ENCODE measurements around the gene LGALS3BP. TPM values are rescaled to one million over a fixed set of nuclear protein-coding genes. Genes with fewer than 3 reads are reported as not detected.
"Not testable (repeated sequence)": the region's sequence is repeated elsewhere in the genome, so short reads cannot be mapped to it uniquely, and the experiment has no call there.

Gene LGALS3BP
- total RNA-seq, 1 donor from 2014 or later = 73.3 TPM

DNA sequence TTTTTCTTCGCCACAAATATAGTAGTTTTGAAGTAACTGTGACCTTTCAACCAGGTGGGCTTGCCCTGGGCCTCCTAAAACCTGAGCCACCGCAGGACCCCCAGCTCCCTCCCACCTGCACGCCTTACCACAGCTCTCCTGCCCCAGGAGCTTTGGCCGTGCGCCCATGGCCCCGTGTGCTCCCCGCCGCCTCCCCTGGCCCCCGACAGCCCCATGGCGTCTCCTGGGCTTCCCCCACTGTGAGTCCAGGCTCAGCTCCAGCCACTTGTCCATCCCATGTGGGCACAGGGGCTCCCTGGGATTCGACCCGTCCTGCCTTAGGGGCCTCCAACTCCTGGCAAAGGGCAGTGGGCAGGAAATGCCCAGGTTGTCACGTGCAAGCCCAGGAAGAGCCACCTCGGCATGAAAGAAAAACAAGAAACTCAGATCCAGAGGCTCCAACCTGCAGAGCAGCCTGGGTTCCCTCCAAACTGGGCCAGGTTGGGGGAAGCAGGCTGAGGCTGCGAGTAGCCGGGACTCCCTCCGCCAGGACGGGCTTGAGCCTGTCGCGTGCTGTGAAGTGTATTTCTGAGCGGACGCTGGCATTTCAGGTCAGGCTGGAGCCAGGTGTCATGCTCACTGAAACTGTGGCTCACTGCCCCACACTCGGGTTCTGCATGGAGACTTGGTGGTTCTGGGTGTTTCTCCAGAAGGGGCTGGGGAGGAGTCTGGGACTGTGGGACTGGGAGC lies 5.8 kb downstream of the LGALS3BP start:
- Mint-ChIP-seq H3K9me3 (no peaks in the 10 kb centered on the region), H3K4me3 (no peak overlapping the region), H3K27ac (no peak overlapping the region), H3K27me3 (no peaks in the 10 kb centered on the region), H3K36me3 (ENCODE audit: low read depth) (peaks cover 35% of the 10 kb centered on the region), H3K4me1 (peaks cover 15% of the 10 kb centered on the region)
- intact Hi-C loops (cut with micrococcal nuclease) = loop anchor here (5.0 kb wide), 1 partner anchor 477 kb away; no protein-coding TSS in a partner anchor
- DNase-seq = no peak

GRCh38 chr17:78973196-78973595 lies 6.5 kb downstream of the LGALS3BP start:
- Mint-ChIP-seq H3K27ac (no peak overlapping the region), H3K27me3 (no peaks in the 10 kb centered on the region), H3K36me3 (ENCODE audit: low read depth) (peaks cover 37% of the 10 kb centered on the region), H3K4me3 (no peak overlapping the region), H3K9me3 (no peaks in the 10 kb centered on the region), H3K4me1 (peaks cover 15% of the 10 kb centered on the region)
- intact Hi-C loops (cut with micrococcal nuclease) = loop anchor here (5.0 kb wide), 1 partner anchor 476 kb away; no protein-coding TSS in a partner anchor
- DNase-seq = no peak

DNA sequence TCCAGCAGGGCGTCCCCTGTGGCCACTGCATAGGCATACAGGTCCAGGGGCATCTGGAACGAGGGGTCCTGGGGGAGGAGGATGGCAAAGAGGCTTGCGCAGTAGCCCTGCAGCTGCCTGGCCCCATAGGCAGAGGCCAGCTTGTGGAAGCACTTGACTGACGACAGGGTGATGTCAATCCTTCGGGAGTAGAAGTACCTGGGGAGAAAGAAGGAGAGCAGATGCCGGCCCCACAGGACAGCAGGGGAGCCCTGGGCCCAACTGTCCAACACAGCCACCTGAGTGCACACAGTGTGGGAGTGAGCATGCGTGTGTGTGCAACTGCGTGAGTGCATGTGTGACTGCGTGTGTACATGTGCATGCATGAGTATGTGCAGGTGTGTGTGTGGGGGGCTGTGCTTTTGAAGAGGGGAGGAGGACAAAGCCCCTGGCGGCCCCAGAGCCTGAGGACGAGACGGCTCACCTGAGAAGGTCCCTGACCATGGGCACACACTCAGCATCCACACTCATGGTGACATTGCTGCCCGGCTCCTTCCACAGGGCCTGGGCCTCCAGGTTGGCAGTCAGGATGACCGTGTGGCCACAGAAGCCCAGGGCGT lies 7.1 kb downstream of the LGALS3BP start:
- peaks cover 14% of the 10 kb centered on the region for H3K4me1 Mint-ChIP-seq
- H3K36me3 Mint-ChIP-seq (ENCODE audit: low read depth) = peaks cover 36% of the 10 kb centered on the region
- no peaks in the 10 kb centered on the region for H3K9me3 Mint-ChIP-seq
- intact Hi-C loops (cut with micrococcal nuclease) = loop anchor here (5.0 kb wide), 1 partner anchor 475 kb away; no protein-coding TSS in a partner anchor
- DNase-seq = no peak
- no peaks in the 10 kb centered on the region for H3K27me3 Mint-ChIP-seq
- no peak overlapping the region for H3K4me3 Mint-ChIP-seq
- H3K27ac Mint-ChIP-seq = no peak overlapping the region

GRCh38 chr17:78971756-78972506 lies 7.8 kb downstream of the LGALS3BP start:
- H3K27me3 Mint-ChIP-seq = no peaks in the 10 kb centered on the region
- peaks cover 30% of the 10 kb centered on the region for H3K36me3 Mint-ChIP-seq (ENCODE audit: low read depth)
- H3K9me3 Mint-ChIP-seq = no peaks in the 10 kb centered on the region
- no peak for DNase-seq
- no peak overlapping the region for H3K4me3 Mint-ChIP-seq
- intact Hi-C loops (cut with micrococcal nuclease) = loop anchor here (1.0 to 5.0 kb wide), 2 partner anchors 107 to 475 kb away; no protein-coding TSS in a partner anchor
- no peak overlapping the region for H3K27ac Mint-ChIP-seq
- peaks cover 10% of the 10 kb centered on the region for H3K4me1 Mint-ChIP-seq

DNA sequence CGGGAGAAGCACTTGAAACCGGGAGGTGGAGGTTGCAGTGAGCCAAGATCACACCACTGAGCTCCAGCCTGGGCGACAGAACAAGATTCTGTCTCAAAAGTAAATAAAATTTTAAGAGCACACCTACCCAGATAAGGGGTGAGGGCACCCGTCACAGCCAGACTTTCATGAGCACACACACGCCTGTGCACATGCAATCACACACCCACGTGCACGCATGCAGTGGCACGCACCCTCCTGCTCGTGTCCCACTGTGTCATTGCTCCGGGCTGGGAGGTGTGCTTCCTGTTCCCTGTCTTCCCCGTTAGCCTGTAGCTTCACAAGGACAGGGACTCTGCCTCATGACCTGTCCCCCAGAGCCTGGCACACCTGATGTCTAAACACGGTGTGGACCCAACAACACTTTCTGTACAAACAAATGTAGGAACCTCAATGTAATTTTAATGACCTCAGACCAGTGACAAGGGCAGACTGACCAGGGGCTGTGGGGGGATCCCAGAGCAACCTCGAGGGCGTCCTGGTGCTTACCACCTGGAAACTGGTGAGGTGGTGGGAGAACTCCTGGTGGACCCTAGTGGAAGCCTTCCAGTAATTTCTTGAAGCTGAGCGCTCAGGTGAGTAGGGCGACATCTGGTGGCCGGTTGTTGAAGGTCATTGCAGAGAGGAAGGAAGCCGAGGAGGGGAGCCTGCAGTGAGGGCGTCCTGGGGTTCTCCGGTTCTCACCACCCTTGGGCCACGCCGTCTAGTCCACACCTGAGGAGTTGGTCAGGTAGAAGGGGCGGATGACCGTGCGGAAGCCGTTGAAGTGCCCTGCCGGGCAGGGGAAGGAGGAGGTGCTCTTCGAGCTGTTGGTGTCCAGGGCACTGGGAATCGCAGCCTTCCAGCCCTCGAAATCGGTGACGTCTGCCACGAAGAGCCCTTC lies 8.6 kb downstream of the LGALS3BP start:
- H3K27me3 Mint-ChIP-seq = no peaks in the 10 kb centered on the region
- H3K9me3 Mint-ChIP-seq = no peaks in the 10 kb centered on the region
- peaks cover 30% of the 10 kb centered on the region for H3K36me3 Mint-ChIP-seq (ENCODE audit: low read depth)

DNA sequence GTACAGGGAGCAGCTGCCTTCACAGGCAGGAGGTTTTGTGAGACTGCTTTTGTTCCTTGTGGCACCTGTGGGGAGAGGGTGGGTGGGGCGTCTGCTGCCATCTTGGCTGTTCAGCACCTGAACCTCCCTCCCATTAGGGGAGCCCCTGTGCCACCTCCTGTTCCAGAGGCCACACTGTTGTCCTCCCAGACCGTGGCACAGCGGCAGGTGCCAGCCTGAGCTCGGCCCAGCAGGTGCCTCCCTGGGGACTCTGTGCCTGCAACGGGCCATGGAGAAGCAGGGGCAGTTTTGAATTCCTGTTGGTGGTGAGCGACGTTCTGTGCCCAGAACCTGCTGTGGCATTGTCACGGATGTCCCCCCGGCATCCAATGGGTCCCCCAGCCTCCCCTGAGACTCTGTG lies 9.9 kb downstream of the LGALS3BP start:
- Mint-ChIP-seq H3K27me3 (no peaks in the 10 kb centered on the region), H3K36me3 (ENCODE audit: low read depth) (peaks cover 27% of the 10 kb centered on the region), H3K27ac (no peak overlapping the region), H3K4me3 (no peak overlapping the region), H3K4me1 (peaks cover 8% of the 10 kb centered on the region), H3K9me3 (no peaks in the 10 kb centered on the region)
- intact Hi-C loops (cut with micrococcal nuclease) = loop anchor here (5.0 kb wide), 1 partner anchor 473 kb away; no protein-coding TSS in a partner anchor
- no peak for DNase-seq

More for the DNA sequence above, 8.6 kb downstream of the LGALS3BP start:
- peak overlapping the region; percentile 78 for H3K27ac Mint-ChIP-seq
- intact Hi-C loops (cut with micrococcal nuclease) = loop anchor here (1.0 to 5.0 kb wide), 2 partner anchors 106 to 474 kb away; no protein-coding TSS in a partner anchor
- H3K4me1 Mint-ChIP-seq = peaks cover 10% of the 10 kb centered on the region
- no peak overlapping the region for H3K4me3 Mint-ChIP-seq
- peak; percentile 92 for DNase-seq

DNA sequence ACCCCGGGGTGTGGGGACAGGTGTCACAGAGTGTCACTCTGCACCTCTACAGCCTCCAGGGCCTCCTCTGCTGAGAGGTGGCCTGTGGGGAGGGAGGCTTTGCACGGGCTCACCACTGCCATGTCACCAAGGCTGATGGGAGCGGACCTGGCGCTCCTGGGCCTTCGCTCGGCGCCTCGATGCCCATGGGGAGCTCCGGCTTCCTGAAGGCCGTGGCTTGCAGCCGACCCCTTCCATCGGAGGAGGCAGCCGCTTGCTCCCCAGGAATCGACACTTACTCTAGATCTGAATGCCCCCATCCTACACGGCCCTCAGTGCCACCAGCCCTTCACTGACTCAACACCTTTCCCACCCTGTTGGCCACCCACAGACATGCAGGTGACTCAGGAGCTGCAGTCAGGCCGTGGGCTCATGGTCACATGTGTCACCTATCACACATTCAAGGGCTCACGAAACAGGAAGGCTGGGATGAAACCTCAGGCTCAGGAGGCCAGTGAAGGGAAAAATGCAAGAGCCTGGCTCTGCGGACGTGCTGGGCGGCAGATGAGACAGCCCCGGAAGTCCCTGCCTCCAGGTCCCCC lies 11.9 kb downstream of the LGALS3BP start:
- no peak overlapping the region for H3K4me3 Mint-ChIP-seq
- no peak overlapping the region for H3K27ac Mint-ChIP-seq
- H3K27me3 Mint-ChIP-seq = no peaks in the 10 kb centered on the region
- no peak for DNase-seq
- peaks cover 25% of the 10 kb centered on the region for H3K36me3 Mint-ChIP-seq (ENCODE audit: low read depth)
- H3K4me1 Mint-ChIP-seq = peaks cover 8% of the 10 kb centered on the region
- intact Hi-C loops (cut with micrococcal nuclease) = no loop called here
- H3K9me3 Mint-ChIP-seq = no peaks in the 10 kb centered on the region

DNA sequence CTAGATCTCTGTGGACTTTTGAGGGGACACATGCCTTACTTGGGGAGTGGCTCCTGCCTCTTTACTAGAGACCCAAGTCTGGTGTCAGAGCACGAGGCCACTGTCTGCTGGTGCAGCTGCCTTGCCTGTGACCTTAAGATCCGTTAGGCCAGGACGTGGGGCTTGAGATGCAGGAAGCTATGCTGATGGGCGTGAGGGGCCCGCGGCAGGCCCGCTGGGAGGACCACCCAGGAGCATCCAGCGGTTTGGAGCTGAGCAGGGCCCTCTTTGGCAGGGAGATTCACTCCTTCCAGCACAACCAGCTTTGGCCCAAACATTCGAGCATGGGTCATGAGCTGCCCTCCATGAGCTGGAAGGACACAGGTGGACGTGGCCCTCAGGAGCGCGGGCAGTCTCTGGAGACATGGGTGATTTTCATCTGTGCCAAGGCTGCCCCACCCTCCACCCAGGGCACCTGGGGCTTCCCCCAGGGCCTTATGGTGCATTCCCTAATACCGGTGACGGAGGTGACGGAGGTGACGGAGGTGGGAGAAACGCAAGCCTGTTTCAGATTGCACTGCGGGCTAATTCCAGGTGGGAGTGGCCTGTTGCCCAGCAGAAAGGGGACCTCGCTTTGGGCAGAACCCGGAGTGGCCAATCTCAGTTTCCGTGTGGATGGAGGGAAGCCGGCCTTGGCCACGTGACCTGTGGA lies 12.7 kb downstream of the LGALS3BP start:
- no peaks in the 10 kb centered on the region for H3K9me3 Mint-ChIP-seq
- H3K4me3 Mint-ChIP-seq = no peak overlapping the region
- peaks cover 8% of the 10 kb centered on the region for H3K4me1 Mint-ChIP-seq
- no peaks in the 10 kb centered on the region for H3K27me3 Mint-ChIP-seq
- peaks cover 20% of the 10 kb centered on the region for H3K36me3 Mint-ChIP-seq (ENCODE audit: low read depth)
- H3K27ac Mint-ChIP-seq = no peak overlapping the region
- DNase-seq = no peak
- intact Hi-C loops (cut with micrococcal nuclease) = no loop called here

DNA sequence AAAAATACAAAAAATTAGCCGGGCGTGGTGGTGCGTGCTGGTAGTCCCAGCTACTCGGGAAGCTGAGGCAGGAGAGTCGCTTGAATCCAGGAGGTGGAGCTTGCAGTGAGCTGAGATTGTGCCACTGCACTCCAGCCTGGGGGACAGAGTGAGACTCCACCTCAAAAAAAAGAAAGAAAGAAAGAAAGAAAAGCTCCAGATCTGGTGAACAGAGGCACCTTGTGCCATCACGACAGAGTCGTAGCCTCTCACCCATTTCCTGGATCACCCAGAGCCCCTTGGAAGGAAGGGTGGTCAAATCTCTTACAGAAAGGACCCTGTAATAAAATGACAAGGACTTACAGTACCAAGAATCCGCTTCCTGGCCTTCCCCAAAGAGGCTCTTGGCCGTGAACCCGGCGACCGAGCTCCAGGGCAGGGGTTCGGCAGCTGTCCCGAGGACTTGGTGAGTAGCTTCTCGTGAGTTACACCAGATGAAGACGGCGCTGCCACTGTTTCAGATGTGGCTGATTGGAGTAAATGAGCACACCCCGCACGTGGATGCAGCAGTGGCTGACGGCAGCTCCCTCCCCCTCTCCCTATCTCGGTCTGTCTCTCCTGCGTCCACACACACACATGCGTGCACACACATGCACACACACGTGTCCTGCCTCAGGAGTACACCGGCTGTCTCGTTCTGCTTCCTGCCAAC lies 13.5 kb downstream of the LGALS3BP start:
- Mint-ChIP-seq H3K4me1 (peaks cover 4% of the 10 kb centered on the region), H3K27me3 (no peaks in the 10 kb centered on the region), H3K36me3 (ENCODE audit: low read depth) (peaks cover 14% of the 10 kb centered on the region), H3K27ac (no peak overlapping the region), H3K4me3 (no peak overlapping the region), H3K9me3 (no peaks in the 10 kb centered on the region)
- intact Hi-C loops (cut with micrococcal nuclease) = no loop called here
- no peak for DNase-seq

DNA sequence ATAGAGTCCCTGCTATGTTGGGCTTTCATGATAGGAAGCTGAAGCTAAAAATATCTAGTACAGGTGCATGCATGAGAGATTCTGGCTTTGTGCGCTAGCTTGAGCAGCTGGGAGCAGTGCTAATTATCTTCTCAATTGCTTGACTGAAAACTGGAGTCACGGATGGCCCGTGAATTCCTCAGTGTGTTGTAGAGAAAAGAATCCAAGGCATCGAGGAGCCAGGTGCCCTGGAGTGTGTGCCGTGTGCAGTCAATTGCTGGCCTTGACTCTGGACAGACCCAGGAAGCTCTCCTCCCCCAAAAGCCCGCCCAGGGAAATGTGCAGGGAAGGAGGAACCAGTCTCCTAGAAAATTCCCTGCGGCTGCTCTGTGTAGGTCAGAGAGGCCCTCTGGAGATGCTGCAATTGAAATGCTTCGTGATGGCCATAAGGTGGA lies 14.2 kb downstream of the LGALS3BP start:
- Mint-ChIP-seq H3K36me3 (ENCODE audit: low read depth) (peaks cover 9% of the 10 kb centered on the region), H3K27ac (no peak overlapping the region), H3K9me3 (no peaks in the 10 kb centered on the region), H3K27me3 (no peaks in the 10 kb centered on the region), H3K4me3 (no peak overlapping the region), H3K4me1 (no peaks in the 10 kb centered on the region)
- intact Hi-C loops (cut with micrococcal nuclease) = no loop called here
- DNase-seq = no peak

DNA sequence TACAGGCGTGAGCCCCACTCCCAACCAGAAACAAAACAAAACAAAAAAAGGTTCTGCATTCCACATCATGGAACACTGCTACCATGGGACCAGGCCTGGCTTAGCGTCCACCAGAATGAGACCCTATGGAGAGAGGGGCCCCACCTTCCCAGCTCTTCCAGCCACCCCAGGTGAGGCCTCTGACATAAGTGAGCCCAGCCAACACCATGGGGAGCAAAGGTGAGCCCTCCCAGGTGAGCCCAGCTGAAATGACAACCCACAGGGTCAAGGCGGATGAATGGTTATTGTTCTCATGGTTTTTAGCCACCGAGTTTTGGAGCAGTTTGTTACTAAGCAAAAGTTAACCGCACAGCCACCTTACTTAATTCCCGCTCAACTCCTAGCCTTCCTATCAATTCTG lies 16.3 kb downstream of the LGALS3BP start:
- Mint-ChIP-seq H3K27ac (no peak overlapping the region), H3K36me3 (ENCODE audit: low read depth) (no peaks in the 10 kb centered on the region), H3K4me3 (no peak overlapping the region), H3K9me3 (no peaks in the 10 kb centered on the region), H3K4me1 (no peaks in the 10 kb centered on the region), H3K27me3 (no peaks in the 10 kb centered on the region)
- no peak for DNase-seq
- intact Hi-C loops (cut with micrococcal nuclease) = no loop called here

- H3K4me1 Mint-ChIP-seq; DNase-seq; H3K36me3 Mint-ChIP-seq (ENCODE audit: low read depth); intact Hi-C loops (cut with micrococcal nuclease); H3K4me3 Mint-ChIP-seq; H3K27me3 Mint-ChIP-seq; H3K27ac Mint-ChIP-seq; H3K9me3 Mint-ChIP-seq: not testable (repeated sequence)
These were observed 16.8 kb downstream of the LGALS3BP start for GRCh38 chr17:78962984-78963348.
